GM12875 (cell line): Measurements from ENCODE around the gene CCNJ.
A peak's percentile ranks its signal among the peaks of the same experiment; 100 is the strongest.

Experiments
- H3K4me3 ChIP-seq: one replicate; pipeline ENCODE4 v1.5.1; 2011; ENCODE audit warnings: low read depth, low read length, control low read depth
- TF ChIP-seq, protein P1 (sequence below): IDR thresholded peaks from 2 replicates; pipeline ENCODE4 v1.5.1; 2011; ENCODE audit warnings: low read depth, mild to moderate bottlenecking, control low read depth, inconsistent platforms, low read length, moderate library complexity, borderline replicate concordance; ENCODE audit not compliant: insufficient read depth

CCNJ gene

DNA sequence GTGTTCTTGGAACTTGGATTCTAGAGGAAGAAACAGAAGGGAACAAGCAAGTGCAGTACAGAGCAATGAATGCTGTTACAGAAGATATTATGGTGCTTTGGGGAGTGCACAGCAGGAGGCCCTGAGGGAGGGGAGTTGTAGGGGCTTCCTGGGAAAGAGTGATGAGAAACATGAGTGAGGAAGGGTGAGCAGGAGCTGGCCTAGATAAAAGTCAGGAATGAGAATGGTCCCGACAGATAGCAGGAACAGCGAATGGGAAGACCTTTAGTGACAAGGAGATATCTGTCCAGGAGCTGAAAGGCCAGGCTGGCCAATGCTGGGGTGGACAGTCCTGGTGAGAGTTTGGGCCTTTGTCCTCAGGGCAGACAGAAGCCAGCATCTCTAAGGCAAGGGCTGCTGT, 20.6 kb upstream of the CCNJ start:
- no peak overlapping the region for H3K4me3 ChIP-seq
- TF ChIP-seq, protein P1, sequence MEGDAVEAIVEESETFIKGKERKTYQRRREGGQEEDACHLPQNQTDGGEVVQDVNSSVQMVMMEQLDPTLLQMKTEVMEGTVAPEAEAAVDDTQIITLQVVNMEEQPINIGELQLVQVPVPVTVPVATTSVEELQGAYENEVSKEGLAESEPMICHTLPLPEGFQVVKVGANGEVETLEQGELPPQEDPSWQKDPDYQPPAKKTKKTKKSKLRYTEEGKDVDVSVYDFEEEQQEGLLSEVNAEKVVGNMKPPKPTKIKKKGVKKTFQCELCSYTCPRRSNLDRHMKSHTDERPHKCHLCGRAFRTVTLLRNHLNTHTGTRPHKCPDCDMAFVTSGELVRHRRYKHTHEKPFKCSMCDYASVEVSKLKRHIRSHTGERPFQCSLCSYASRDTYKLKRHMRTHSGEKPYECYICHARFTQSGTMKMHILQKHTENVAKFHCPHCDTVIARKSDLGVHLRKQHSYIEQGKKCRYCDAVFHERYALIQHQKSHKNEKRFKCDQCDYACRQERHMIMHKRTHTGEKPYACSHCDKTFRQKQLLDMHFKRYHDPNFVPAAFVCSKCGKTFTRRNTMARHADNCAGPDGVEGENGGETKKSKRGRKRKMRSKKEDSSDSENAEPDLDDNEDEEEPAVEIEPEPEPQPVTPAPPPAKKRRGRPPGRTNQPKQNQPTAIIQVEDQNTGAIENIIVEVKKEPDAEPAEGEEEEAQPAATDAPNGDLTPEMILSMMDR, result no peak

DNA sequence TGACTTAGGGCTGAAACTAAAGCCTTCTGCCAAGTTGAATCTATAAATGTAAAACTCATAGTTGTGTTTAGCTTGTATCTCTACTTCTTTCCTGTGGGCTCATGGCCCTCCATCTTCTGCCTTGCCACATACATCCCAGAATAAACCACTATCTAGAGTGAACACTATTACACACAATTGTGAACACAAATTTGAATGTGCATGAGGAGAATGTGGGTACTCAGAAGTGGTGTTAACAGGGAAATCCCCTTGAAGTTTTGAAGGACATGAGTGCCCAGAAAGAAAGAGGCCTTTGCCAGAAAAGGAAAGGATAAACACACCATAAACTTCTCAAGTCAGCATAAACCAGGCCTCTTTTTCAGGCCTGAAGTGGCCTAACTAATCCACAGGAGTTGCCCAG, 20.2 kb upstream of the CCNJ start:
- TF ChIP-seq, protein P1, result no peak
- no peak overlapping the region for H3K4me3 ChIP-seq

DNA sequence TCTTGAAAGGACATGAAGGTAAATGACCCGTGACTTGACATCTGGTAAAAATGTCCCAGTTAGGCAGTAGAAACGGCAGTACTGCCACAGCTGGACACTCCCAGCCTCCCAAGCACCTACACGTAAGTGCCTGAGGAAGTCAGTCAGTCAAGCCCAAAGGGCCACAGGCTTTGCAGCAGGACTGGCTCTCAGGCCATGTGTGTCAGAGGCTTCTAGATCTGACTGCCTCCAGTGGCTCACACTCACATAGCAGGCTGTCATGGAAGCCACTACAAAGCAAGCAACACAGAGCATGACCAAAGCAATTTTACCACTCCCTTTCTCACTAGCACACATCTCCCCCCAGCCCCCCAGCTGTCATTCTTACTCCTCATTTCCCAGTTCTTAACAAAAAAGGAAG, 17.8 kb upstream of the CCNJ start:
- H3K4me3 ChIP-seq, result no peak overlapping the region
- TF ChIP-seq, protein P1, result peak; percentile 60

DNA sequence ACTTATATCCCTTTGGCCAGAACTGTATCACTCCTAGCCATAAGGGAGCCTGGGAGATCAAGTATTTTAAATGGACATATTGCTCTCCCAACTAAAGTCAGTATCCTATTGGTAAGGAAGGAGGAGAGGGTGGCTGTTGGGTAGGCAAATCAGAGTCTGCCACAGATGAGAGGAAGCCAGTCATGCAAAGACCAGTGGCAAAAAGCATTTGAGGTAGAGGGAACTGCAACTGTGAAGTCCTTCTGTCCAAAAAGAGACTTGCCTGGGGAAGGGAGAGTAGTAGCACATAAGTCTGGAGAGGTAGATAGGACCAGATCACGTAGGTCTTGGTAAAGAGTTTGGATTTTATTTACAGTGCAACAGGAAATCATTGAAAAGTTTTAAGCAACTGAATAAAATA, 8.8 kb upstream of the CCNJ start:
- no peak overlapping the region for H3K4me3 ChIP-seq
- TF ChIP-seq, protein P1, result no peak

DNA sequence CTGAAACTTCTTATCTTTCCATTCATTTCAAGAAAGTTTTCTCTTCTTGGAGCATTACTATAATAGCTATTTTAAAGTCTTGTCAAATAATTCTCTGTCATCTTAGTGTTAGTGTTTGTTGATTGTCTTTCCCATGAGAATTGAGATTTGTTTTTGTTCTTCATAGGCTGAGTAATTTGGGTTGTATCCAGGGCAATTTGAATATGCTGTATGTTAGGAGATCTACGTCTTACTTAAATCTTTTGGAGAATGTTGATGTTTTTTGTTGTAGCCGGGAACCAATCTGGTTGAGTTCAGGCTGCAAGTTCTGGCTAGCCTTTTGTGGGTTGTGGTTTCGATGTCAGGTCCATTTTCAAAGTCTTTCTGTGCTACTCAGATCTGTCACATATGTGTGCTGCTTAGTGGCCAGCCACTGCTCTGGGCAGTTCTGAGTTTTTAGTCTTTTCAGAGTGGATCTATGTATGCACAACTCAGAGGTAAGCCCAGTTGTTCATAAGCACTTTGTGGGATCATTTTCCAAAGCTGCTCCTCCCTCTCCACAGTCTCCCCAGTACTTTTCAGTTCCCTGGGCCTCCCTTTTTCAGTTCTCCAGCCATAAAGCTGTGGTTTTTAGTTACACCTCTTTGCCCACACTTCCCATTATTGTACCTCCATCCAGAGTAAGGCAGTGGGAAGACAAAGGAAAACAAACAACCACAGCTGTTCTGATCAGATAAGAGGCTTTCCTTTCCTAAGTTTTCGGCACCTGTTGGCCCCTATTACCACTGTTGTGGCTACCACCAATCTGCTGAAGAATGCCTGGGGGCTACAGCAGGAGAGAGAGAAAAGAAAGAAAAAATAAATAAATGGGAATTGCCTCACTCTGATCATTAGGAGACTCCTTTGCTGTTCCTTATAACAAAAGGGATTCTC, 4.7 kb upstream of the CCNJ start:
- H3K4me3 ChIP-seq, result no peak overlapping the region
- TF ChIP-seq, protein P1, result no peak

DNA sequence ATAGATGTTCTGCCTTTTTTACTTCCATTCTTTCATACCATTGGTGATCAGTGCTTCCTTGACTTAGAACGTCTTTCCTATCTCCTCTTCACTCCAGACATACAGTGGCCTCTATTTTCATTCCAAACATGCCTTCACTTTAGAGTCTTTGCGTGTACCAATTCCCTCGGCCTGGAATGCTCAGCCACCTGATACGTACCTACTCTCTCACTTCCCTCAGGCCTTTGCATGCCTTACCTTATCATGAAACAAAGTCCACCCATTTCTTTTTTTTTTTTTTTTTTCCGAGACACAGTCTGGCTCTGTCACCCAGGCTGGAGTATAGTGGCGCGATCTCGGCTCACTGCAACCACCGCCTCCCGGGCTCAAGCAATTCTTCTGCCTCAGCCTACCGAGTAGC, 2.2 kb upstream of the CCNJ start:
- H3K4me3 ChIP-seq, result no peak overlapping the region
- TF ChIP-seq, protein P1, result no peak

DNA sequence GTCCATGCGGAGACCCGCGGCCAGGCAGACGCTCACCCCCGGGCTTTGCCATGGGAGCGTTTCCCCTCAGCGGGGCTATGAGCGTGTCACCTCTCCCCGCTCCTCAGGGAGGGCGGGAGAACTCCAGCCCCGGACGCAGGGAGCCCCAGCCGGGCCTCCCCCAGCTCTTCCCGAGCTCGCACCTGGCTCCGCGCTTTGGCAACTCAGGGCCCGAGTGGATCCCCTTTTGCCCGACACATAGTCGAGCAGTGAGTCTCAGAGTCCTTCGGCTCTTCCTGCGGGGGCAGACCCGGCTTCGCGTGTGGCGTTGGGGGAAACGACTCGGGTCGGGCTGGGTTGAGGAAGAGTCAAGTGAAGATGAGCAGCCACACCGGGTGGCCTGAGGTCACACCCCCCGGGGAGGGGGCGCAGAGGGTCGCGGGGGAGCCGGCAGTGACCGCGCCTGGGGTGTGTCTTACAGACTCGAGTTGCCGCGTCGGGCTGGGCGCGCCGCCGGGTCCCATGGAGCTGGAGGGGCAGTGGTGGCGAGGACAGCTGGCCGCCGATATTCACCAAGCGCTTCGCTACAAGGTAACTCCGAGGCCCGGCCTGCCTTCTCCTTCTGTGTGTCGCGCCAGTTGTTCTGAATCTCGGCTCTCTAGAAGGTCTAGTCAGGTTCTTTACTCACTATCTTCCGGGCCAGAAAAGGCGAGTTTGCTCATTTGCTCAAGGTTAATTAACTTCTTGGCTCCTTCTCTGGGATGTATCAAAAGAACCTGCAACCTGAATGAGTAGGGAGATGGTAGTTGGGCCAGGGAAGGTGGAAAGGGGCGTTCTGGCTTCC, 721 bp downstream of the CCNJ start:
- peak overlapping the region; percentile 93 for H3K4me3 ChIP-seq
- TF ChIP-seq, protein P1, result no peak
